GM19035 (cell line): ENCODE measurements around the gene FAM89A.
"Not testable (repeated sequence)": the region's sequence is repeated elsewhere in the genome, so short reads cannot be mapped to it uniquely, and the experiment has no call there.

Experiments used
- ATAC-seq: cut with Tn5 transposase; IDR thresholded peaks from one replicate; pipeline ENCODE4 v1.9.1; 2021; ENCODE audit not compliant: unreplicated experiment

The FAM89A gene

DNA sequence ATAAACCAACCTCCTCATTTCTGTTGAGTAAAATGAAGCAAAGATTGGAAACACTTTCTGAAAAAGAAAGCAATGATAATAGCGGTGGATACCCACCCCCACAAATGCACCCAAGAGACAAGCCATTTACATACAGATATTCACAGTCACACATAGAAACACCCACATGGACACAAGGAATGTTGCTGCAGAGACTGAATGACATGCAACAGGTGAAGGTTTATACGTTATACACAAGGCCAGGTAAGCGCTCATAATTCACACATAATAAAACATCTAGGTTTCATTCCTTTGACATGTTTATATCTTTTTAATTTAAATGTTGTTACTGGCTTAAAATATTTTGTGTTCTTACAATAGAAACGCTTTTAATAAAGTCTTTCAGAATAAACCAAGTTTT, 39.9 kb downstream of the FAM89A start:
- no peak for ATAC-seq

- ATAC-seq = no peak
Measured at GRCh38 chr1:230994860-230995259, 45.2 kb downstream of the FAM89A start.

DNA sequence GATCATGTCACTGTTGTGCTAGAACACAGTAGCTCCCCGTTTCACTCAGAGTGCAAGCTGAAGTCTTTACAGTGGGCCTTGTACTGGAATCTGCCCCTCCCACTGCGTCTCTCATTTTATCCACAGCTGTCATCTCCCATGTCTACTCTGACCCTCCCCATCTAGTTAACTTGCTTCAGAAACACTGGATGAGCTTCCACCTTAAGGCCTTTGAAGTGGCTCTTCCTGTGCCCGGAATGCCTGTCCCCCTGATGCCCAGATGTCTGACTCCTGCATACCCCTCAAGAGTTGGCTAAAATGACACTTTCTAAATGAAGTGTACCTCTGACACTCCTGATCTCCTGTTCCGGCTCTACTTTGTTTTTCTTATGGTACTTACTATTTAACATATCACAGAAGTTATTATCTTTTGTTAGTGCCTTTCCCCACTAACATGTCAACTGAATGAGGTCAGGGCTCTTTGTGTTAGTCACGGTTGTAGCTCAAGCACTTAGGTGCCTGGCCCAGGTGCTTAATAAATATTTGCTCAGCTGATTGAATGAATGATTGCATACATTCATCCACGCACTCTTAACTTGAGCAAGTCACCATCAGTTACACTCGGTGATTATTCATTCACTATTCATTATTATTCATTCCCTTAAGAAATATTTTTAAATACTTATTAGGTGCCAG, 47.8 kb downstream of the FAM89A start:
- no peak for ATAC-seq

- ATAC-seq = no peak
Measured at GRCh38 chr1:230987448-230987847, 52.6 kb downstream of the FAM89A start.

GRCh38 chr1:230986976-230987375, 53.1 kb downstream of the FAM89A start:
- ATAC-seq = no peak

DNA sequence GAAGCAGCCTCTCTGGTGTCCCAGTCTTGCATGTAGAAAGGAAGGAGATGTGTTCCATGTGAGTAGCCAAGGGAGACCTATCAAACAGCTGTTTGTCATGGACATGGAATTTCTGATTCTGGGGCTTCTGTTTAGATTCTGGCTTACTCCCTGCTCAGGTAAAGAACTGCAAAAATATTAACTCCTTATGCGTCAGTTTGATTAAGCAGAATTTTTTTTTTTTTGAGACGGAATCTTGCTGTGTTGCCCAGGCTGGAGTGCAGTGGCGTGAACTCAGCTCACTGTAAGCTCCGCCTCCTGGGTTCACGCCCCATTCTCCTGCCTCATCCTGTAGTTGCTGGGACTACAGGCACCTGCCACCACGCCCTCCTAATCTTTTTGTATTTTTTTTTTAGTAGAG, 54.3 kb downstream of the FAM89A start:
- ATAC-seq = no peak

GRCh38 chr1:230984622-230985515, 55.2 kb downstream of the FAM89A start:
- ATAC-seq = not testable (repeated sequence)

GRCh38 chr1:230983811-230984210, 56.2 kb downstream of the FAM89A start:
- no peak for ATAC-seq

DNA sequence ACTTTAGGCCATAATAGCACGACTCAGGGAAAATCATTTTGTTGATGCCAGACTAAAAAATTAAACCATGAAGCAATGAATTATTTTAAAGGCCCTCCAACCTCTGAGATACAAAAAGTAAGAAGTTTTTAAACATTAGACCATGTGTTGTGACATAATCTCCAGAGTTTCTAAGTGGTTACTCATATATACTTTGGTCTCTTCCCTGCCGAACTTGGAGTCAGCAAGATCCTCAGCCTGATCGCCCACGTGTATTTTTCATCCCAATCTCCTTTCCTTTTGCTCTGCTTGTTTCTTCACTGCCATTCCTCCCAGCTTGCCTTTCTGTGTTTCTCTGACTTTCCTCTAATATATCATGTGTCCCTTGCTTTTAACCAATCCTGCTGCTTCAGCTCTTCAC, 57.4 kb downstream of the FAM89A start:
- no peak for ATAC-seq

- no peak for ATAC-seq
Measured at GRCh38 chr1:230979952-230980351, 60.1 kb downstream of the FAM89A start.

DNA sequence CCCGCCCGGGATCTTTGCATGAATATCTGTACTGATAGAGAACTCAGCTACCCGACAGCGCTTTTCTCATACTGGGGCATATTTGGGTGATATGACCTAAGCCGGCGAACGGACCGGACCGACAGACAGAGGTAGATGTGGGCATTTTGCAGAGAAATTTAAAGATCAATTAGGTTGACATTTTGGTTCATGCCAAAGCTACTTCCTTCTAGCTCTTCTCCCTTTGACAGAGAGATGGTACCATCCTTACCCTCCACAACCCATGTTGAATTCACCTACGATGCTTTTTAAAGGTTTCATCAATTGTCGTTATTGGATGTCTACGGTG, 60.7 kb downstream of the FAM89A start:
- ATAC-seq = no peak

- ATAC-seq = peak; percentile 94
Measured at GRCh38 chr1:230978491-230979388, 61.3 kb downstream of the FAM89A start, which contains the start of the genes ARV1 and TTC13. Gene ARV1 (plus strand): TSS chr1:230979094. CDS start chr1:230979106, 12 bp downstream. Gene TTC13 (minus strand): TSS chr1:230978861. CDS start chr1:230978830, 31 bp downstream.

DNA sequence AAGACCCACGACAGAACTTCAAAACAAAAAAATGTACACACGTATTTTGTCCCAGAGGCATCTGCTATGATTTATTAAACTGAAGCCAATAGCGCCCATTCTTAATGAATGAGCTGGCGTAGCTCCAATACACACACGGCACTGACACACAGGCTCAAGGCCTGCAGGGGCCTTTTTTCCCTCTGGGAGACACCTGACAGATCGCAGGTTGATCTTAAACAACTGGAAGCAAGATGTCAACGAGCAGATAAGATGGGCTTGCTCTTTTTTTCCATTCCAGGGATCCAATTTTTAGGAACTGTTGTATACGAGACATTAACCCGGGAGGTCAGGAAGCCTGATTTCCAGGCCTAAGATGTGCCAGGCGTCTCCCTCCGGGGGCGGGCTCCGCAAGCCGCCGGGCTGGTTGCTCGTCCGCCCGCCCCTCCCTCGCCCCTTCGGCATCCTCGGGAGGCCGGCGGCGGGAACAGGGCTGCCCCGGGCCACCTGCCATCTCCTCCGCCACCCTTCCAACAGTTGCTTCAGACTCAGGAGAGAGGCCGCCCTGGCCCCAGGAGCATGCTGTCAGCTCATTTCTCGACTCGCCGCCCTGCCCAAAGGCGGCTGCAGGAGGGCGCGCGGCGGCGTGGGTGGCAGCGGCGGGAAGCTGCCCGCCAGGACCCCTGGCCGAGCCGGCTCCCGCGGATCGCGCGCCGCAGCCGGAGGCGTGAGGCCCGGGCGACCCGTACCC, 62.1 kb downstream of the FAM89A start:
- peak; percentile 9 for ATAC-seq

DNA sequence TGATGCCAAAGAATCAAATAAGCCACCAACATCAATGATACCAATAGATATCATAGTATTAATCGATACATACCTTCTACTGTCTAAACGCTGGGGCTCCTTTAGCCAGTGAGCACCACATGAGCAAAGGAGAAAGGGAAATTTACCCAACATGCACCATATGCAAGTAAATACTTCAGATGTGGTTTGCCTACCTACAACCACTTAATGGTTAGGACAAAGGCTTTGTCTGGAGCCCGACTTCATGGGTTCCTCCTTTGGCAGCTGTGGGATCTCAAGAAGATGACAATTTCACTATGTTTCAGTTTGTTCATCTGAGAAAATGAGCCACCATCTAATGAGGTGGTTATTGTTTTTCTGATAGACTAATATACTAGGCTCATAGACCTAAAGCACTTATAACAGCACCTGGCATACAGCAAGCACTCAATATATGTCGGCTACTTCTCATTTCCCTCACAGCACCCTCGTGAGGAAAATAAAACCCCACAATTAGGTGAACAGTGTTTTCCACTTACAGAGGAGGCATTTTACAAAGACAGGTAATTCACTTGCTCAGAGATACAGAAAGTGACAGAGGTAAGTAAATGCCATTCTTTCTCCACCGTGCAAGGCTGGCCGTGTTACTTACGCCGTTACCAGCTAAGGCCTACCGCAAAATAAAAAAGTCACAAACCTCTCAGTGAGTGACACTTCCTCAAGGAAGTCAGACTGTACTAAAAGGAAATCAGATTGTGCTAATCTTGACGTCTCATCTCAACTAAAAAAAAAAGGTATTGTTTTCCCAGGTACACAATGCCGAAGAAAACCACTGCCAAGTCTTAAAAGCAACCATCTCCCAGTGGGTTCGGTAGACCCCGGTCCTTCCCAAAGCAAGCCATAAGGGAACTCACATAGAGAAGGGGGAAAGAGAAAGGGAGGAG, 63.0 kb downstream of the FAM89A start:
- ATAC-seq = no peak

- ATAC-seq = no peak
Measured at GRCh38 chr1:230976360-230976759, 63.7 kb downstream of the FAM89A start.

GRCh38 chr1:230975636-230976035, 64.4 kb downstream of the FAM89A start:
- no peak for ATAC-seq

DNA sequence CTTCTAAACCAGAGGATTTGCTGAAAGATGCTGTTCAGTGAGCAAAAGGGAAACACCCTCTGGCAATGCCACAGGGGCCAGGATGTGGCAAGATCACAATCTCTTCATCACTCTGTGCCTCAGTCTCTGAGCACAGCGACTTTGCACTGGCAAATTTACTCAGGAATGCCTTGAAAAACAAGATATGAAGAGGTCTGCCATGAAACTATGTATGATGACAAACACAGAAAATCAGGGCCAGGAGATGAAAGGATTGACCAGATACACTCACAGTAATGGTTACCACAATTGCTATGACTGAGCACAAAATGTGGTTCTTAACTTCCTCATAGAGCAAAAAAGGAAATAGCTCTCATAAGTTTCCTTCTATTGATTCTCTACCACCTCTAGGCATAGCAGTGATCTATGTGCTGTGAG, 67.2 kb downstream of the FAM89A start:
- ATAC-seq = peak; percentile 81

GRCh38 chr1:230971771-230972170, 68.3 kb downstream of the FAM89A start:
- ATAC-seq = no peak

GRCh38 chr1:230970432-230970831, 69.6 kb downstream of the FAM89A start:
- ATAC-seq = no peak
